Hindlimb muscle (tissue), 1 donor: ENCODE data around the gene SDE2. TPM values are rescaled to one million over a fixed set of nuclear protein-coding genes. Genes with fewer than 3 reads are reported as not detected.
A peak's percentile ranks its signal among the peaks of the same experiment; 100 is the strongest.
"Not testable (repeated sequence)": the region's sequence is repeated elsewhere in the genome, so short reads cannot be mapped to it uniquely, and the experiment has no call there.

ENCODE experiments used
- DNase-seq: peaks from one replicate; pipeline ENCODE4 v3.0.0-alpha.2; 2013
- polyA plus RNA-seq: library from polyadenylated mRNA; unstranded; fragments of 120-200 nt; gene quantifications from one replicate; pipeline ENCODE4 v1.2.1, GENCODE V29; 2013; ENCODE audit not compliant: insufficient read length

The SDE2 gene
- 14.7 TPM for polyA plus RNA-seq

- peak; percentile 99 for DNase-seq
Measured at GRCh38 chr1:225999227-225999911, at the start of gene SDE2. TSS of gene SDE2 (minus strand) at chr1:225999343. CDS start at chr1:225999312, 31 bp downstream.

GRCh38 chr1:226048886-226049285, 49.7 kb upstream of the SDE2 start:
- DNase-seq, result no peak

GRCh38 chr1:226047495-226047894, 48.4 kb upstream of the SDE2 start:
- no peak for DNase-seq

- DNase-seq, result no peak
Measured at GRCh38 chr1:226046240-226046639, 47.1 kb upstream of the SDE2 start.

GRCh38 chr1:226044514-226045101, 45.5 kb upstream of the SDE2 start:
- no peak for DNase-seq

GRCh38 chr1:226041419-226041818, 42.3 kb upstream of the SDE2 start:
- no peak for DNase-seq

GRCh38 chr1:226038661-226039060, 39.5 kb upstream of the SDE2 start:
- no peak for DNase-seq

- DNase-seq, result no peak
Measured at GRCh38 chr1:226035915-226036314, 36.8 kb upstream of the SDE2 start.

- peak; percentile 76 for DNase-seq
Measured at GRCh38 chr1:226034482-226034881, 35.3 kb upstream of the SDE2 start.

GRCh38 chr1:226033991-226034390, 34.8 kb upstream of the SDE2 start:
- DNase-seq, result no peak

GRCh38 chr1:226033582-226033981, 34.4 kb upstream of the SDE2 start:
- peak; percentile 19 for DNase-seq

- no peak for DNase-seq
Measured at GRCh38 chr1:226029568-226030225, 30.6 kb upstream of the SDE2 start.

GRCh38 chr1:226029093-226029496, 30.0 kb upstream of the SDE2 start:
- no peak for DNase-seq

- DNase-seq, result no peak
Measured at GRCh38 chr1:226027538-226028217, 28.5 kb upstream of the SDE2 start.

- DNase-seq, result no peak
Measured at GRCh38 chr1:226026833-226027232, 27.7 kb upstream of the SDE2 start.

- no peak for DNase-seq
Measured at GRCh38 chr1:226023735-226024134, 24.6 kb upstream of the SDE2 start.

- DNase-seq, result no peak
Measured at GRCh38 chr1:226021801-226022200, 22.7 kb upstream of the SDE2 start.

- DNase-seq, result no peak
Measured at GRCh38 chr1:226021401-226021800, 22.3 kb upstream of the SDE2 start.

GRCh38 chr1:226019572-226019971, 20.4 kb upstream of the SDE2 start:
- DNase-seq, result no peak

- DNase-seq, result no peak
Measured at GRCh38 chr1:226017070-226017469, 17.9 kb upstream of the SDE2 start.

- no peak for DNase-seq
Measured at GRCh38 chr1:226009650-226010044, 10.5 kb upstream of the SDE2 start.

GRCh38 chr1:226007126-226007892, 8.2 kb upstream of the SDE2 start:
- not testable (repeated sequence) for DNase-seq

GRCh38 chr1:226006686-226007085, 7.5 kb upstream of the SDE2 start:
- DNase-seq, result no peak
